WTC11 (cell line): Measurements from ENCODE around the gene TRPM2. TPM values are rescaled to one million over a fixed set of nuclear protein-coding genes. Genes with fewer than 3 reads are reported as not detected.

Source experiments
- ATAC-seq: fragments of 200-7000 bp; cut with Tn5 transposase; 2 replicates; pipeline ENCODE4 v1.10.0; 2021; ENCODE audit warnings: mild to moderate bottlenecking, moderate library complexity
- CTCF ChIA-PET: fragments of 300-600 bp; sonication (Branson Sonifier 250); formaldehyde crosslinking; loops from one replicate; lab custom pipeline; 2021; ENCODE audit warnings: antibody characterized with exemption; lab: Charles Lee
- POLR2A ChIA-PET: fragments of 350-600 bp; sonication (Branson Sonifier 250); formaldehyde crosslinking; loops from one replicate; lab custom pipeline; 2021; ENCODE audit warnings: antibody characterized with exemption; lab: Charles Lee
- DNase-seq: peaks from one replicate; pipeline ENCODE4 v3.0.0; 2021; ENCODE audit warnings: low spot score
- H3K27ac Mint-ChIP-seq: 2 replicates; pipeline ENCODE4 v1.8.0; 2021; ENCODE audit warnings: mixed read lengths
- H3K27me3 Mint-ChIP-seq: 2 replicates; pipeline ENCODE4 v1.8.0; 2021; ENCODE audit warnings: low read depth, mild to moderate bottlenecking, moderate library complexity, mixed read lengths
- H3K36me3 Mint-ChIP-seq: 2 replicates; pipeline ENCODE4 v1.8.0; 2021; ENCODE audit warnings: mixed read lengths
- H3K4me1 Mint-ChIP-seq: 2 replicates; pipeline ENCODE4 v1.8.0; 2022; ENCODE audit warnings: mixed read lengths
- H3K4me3 Mint-ChIP-seq: 2 replicates; pipeline ENCODE4 v1.8.0; 2021; ENCODE audit warnings: mild to moderate bottlenecking, moderate library complexity, mixed read lengths
- H3K9me3 Mint-ChIP-seq: 2 replicates; pipeline ENCODE4 v1.8.0; 2021; ENCODE audit warnings: mixed read lengths
- ATF1 ChIP-seq: sonication (generic); formaldehyde crosslinking; IDR thresholded peaks from 2 replicates; pipeline ENCODE4 v1.8.1; 2023; ENCODE audit warnings: mild to moderate bottlenecking, moderate library complexity, missing genetic modification reagents
- ATF3 ChIP-seq: sonication (generic); formaldehyde crosslinking; conservative IDR thresholded peaks from 2 replicates; pipeline ENCODE4 v1.8.1; 2022; ENCODE audit warnings: mild to moderate bottlenecking, missing genetic modification reagents
- CTCF ChIP-seq: fragments of 200-600 bp; IDR thresholded peaks from 2 replicates; pipeline ENCODE4 v1.8.0; 2022; ENCODE audit warnings: antibody characterized with exemption
- FOXK1 ChIP-seq: sonication (generic); formaldehyde crosslinking; IDR thresholded peaks from 2 replicates; pipeline ENCODE4 v1.8.0; 2022; ENCODE audit warnings: mild to moderate bottlenecking, moderate library complexity, missing genetic modification reagents
- GABPB1 ChIP-seq: sonication (generic); formaldehyde crosslinking; IDR thresholded peaks from 2 replicates; pipeline ENCODE4 v1.8.1; 2023; ENCODE audit warnings: mild to moderate bottlenecking, missing genetic modification reagents
- GTF2I ChIP-seq: fragments of 250-450 bp; sonication (Bioruptor Pico); conservative IDR thresholded peaks from 2 replicates; pipeline ENCODE4 v1.4.0; 2021; ENCODE audit warnings: mild to moderate bottlenecking
- JAZF1 ChIP-seq: fragments of 250-450 bp; sonication (Bioruptor Pico); IDR thresholded peaks from 2 replicates; pipeline ENCODE4 v1.9.0; 2021; ENCODE audit warnings: moderate library complexity, mild to moderate bottlenecking, inconsistent platforms
- MAX ChIP-seq: sonication (generic); formaldehyde crosslinking; IDR thresholded peaks from 2 replicates; pipeline ENCODE4 v1.8.0; 2022; ENCODE audit warnings: mild to moderate bottlenecking, missing genetic modification reagents
- MXD4 ChIP-seq: fragments of 250-450 bp; sonication (Bioruptor Pico); IDR thresholded peaks from 2 replicates; pipeline ENCODE4 v1.8.0; 2021; ENCODE audit warnings: mild to moderate bottlenecking, moderate library complexity, borderline replicate concordance
- MYBL2 ChIP-seq: sonication (generic); formaldehyde crosslinking; IDR thresholded peaks from 2 replicates; pipeline ENCODE4 v1.8.1; 2023; ENCODE audit warnings: mild to moderate bottlenecking, moderate library complexity, missing genetic modification reagents
- RORB ChIP-seq: fragments of 250-450 bp; sonication (Bioruptor Pico); IDR thresholded peaks from 2 replicates; pipeline ENCODE4 v1.9.0; 2021; ENCODE audit warnings: mild to moderate bottlenecking
- ZNF219 ChIP-seq: sonication (generic); formaldehyde crosslinking; IDR thresholded peaks from 2 replicates; pipeline ENCODE4 v1.8.0; 2023; ENCODE audit warnings: missing genetic modification reagents, mild to moderate bottlenecking, borderline replicate concordance
- ZNF281 ChIP-seq: sonication (generic); formaldehyde crosslinking; IDR thresholded peaks from 2 replicates; pipeline ENCODE4 v1.8.0; 2023; ENCODE audit warnings: mild to moderate bottlenecking, missing genetic modification reagents
- ZNF532 ChIP-seq: fragments of 250-450 bp; sonication (Bioruptor Pico); IDR thresholded peaks from 2 replicates; pipeline ENCODE4 v1.9.0; 2021; ENCODE audit warnings: mild to moderate bottlenecking, borderline replicate concordance
- total RNA-seq: library from RNA; stranded (reverse); gene quantifications from 3 replicates; pipeline ENCODE4 v1.2.3, GENCODE V29; 2021

The TRPM2 gene
- total RNA-seq, 1 experiment from 2014 or later: 0.92 TPM

- CTCF ChIA-PET: interaction anchor here (0.5 to 2.1 kb wide), 19 partner anchors 11 to 615 kb away, joined by 3 to 31 read pairs (median 4); partner anchors contain the start of gene LRRC3
- Mint-ChIP-seq H3K27ac (no peak overlapping the region), H3K4me1 (no peaks in the 10 kb centered on the region), H3K4me3 (no peak overlapping the region), H3K27me3 (no peaks in the 10 kb centered on the region), H3K36me3 (no peaks in the 10 kb centered on the region), H3K9me3 (0 out of 2 replicates have a peak, but pooled peaks cover 6% of the 10 kb centered on the region)
- no peak for TF ChIP-seq MXD4 (CRISPR knock-in tag)
- TF ChIP-seq MAX (CRISPR knock-in tag): 0 out of 2 replicates have a peak, but pooled peaks have one; percentile 33
- TF ChIP-seq GTF2I (CRISPR knock-in tag): peak; percentile 92
- TF ChIP-seq FOXK1 (CRISPR knock-in tag): no peak
- TF ChIP-seq CTCF: peak; percentile 44
- TF ChIP-seq GABPB1 (CRISPR knock-in tag): 0 out of 2 replicates have a peak, but pooled peaks have one; percentile 34
- DNase-seq: peak; percentile 75
- peak; percentile 97 for ATAC-seq
- POLR2A ChIA-PET: interaction anchor here (0.5 kb wide), 1 partner anchor 14 kb away, joined by 3 read pairs; no protein-coding TSS in a partner anchor
Measured at GRCh38 chr21:44444286-44444931, 91.0 kb downstream of the TRPM2 start.

- H3K36me3 Mint-ChIP-seq: no peaks in the 10 kb centered on the region
- H3K27ac Mint-ChIP-seq: no peak overlapping the region
- H3K4me1 Mint-ChIP-seq: no peaks in the 10 kb centered on the region
- ATAC-seq: no peak
- no peak for DNase-seq
- H3K27me3 Mint-ChIP-seq: no peaks in the 10 kb centered on the region
- POLR2A ChIA-PET: no interaction called here
- 0 out of 2 replicates have a peak, but pooled peaks cover 6% of the 10 kb centered on the region for H3K9me3 Mint-ChIP-seq
- H3K4me3 Mint-ChIP-seq: no peak overlapping the region
- CTCF ChIA-PET: interaction anchor here (0.5 to 2.1 kb wide), 16 partner anchors 10 to 616 kb away, joined by 3 to 31 read pairs (median 4); partner anchors contain the start of gene LRRC3
- TF ChIP-seq ZNF281 (CRISPR knock-in tag): no peak
- TF ChIP-seq ATF3 (CRISPR knock-in tag): no peak
- TF ChIP-seq JAZF1 (CRISPR knock-in tag): no peak
- no peak for TF ChIP-seq ZNF532 (CRISPR knock-in tag)
- TF ChIP-seq ZNF219 (CRISPR knock-in tag): no peak
- TF ChIP-seq ATF1 (CRISPR knock-in tag): no peak
- no peak for TF ChIP-seq MYBL2 (CRISPR knock-in tag)
- no peak for TF ChIP-seq MXD4 (CRISPR knock-in tag)
- no peak for TF ChIP-seq RORB (CRISPR knock-in tag)
- TF ChIP-seq GABPB1 (CRISPR knock-in tag): no peak
Measured at GRCh38 chr21:44445145-44445812, 91.9 kb downstream of the TRPM2 start.
